Stimulated activated memory B cell treated with anti-CD40 and anti-IgM and Interleukin-4, amounts not matched to agents 10 μg/mL and 1 μg/mL and 100 μg/mL, for 72 hours (primary cell): Measurements from ENCODE around the gene SMCHD1.
"Not testable (repeated sequence)": the region's sequence is repeated elsewhere in the genome, so short reads cannot be mapped to it uniquely, and the experiment has no call there.

Source experiments
- ATAC-seq: fragments of 150-1000 bp; cut with Tn5 transposase; 2 replicates; pipeline ENCODE4 v1.10.0; 2021
- H3K27ac Mint-ChIP-seq: one replicate; pipeline ENCODE4 v1.8.0; 2022; ENCODE audit warnings: mild to moderate bottlenecking, mixed read lengths
- H3K27me3 Mint-ChIP-seq: one replicate; pipeline ENCODE4 v1.8.0; 2022; ENCODE audit warnings: mixed read lengths
- H3K36me3 Mint-ChIP-seq: one replicate; pipeline ENCODE4 v1.8.0; 2022; ENCODE audit warnings: mixed read lengths
- H3K4me1 Mint-ChIP-seq: one replicate; pipeline ENCODE4 v1.8.0; 2022; ENCODE audit warnings: mixed read lengths
- H3K4me3 Mint-ChIP-seq: one replicate; pipeline ENCODE4 v1.8.0; 2022; ENCODE audit warnings: mild to moderate bottlenecking, moderate library complexity, mixed read lengths
- H3K9me3 Mint-ChIP-seq: one replicate; pipeline ENCODE4 v1.8.0; 2022; ENCODE audit warnings: mixed read lengths

SMCHD1 gene

DNA sequence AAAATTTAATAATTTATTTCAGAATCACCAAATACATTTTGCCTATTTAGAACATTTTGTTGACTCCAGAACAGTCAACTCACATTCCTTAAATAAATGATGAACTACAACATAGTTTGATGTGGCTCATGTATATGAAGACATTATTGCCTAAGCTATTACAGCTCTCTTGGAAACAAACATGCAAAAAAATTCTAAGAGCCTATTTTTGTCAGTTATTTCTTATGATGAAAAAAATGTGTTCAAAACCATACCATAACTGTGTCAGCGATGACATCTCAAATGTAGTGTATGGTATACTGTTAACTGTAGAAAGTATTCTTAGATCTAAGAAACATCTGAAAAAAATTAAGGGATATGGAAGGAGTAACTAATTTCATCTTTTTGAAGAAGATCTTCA, 185.0 kb downstream of the SMCHD1 start:
- peaks cover 11% of the 10 kb centered on the region for H3K36me3 Mint-ChIP-seq
- no peaks in the 10 kb centered on the region for H3K27me3 Mint-ChIP-seq
- no peak for ATAC-seq
- peaks cover 8% of the 10 kb centered on the region for H3K9me3 Mint-ChIP-seq
- H3K27ac Mint-ChIP-seq = no peak overlapping the region
- H3K4me3 Mint-ChIP-seq = no peak overlapping the region
- H3K4me1 Mint-ChIP-seq = peaks cover 28% of the 10 kb centered on the region

GRCh38 chr18:2843146-2843545, 187.6 kb downstream of the SMCHD1 start:
- Mint-ChIP-seq H3K9me3 (peaks cover 2% of the 10 kb centered on the region), H3K27ac (no peak overlapping the region), H3K27me3 (no peaks in the 10 kb centered on the region), H3K4me3 (no peak overlapping the region), H3K36me3 (peaks cover 4% of the 10 kb centered on the region), H3K4me1 (peaks cover 48% of the 10 kb centered on the region)
- ATAC-seq = no peak

GRCh38 chr18:2845172-2845571, 189.6 kb downstream of the SMCHD1 start:
- Mint-ChIP-seq H3K4me1 (peaks cover 57% of the 10 kb centered on the region), H3K27ac (peak overlapping the region; percentile 88), H3K36me3 (peaks cover 5% of the 10 kb centered on the region), H3K27me3 (peaks cover under 1% of the 10 kb centered on the region), H3K4me3 (no peak overlapping the region), H3K9me3 (no peaks in the 10 kb centered on the region)
- ATAC-seq = no peak

GRCh38 chr18:2846636-2847316, 191.2 kb downstream of the SMCHD1 start, which contains the start of gene EMILIN2:
TSS of gene EMILIN2 (plus strand) at chr18:2847006. CDS start at chr18:2847189, 183 bp downstream.
- Mint-ChIP-seq H3K36me3 (peaks cover 17% of the 10 kb centered on the region), H3K4me1 (peaks cover 67% of the 10 kb centered on the region), H3K9me3 (no peaks in the 10 kb centered on the region), H3K27me3 (peaks cover 14% of the 10 kb centered on the region), H3K4me3 (peak within 1 kb of the TSS; percentile 97), H3K27ac (peak within 1 kb of the TSS; percentile 88)
- peak; percentile 91 for ATAC-seq

DNA sequence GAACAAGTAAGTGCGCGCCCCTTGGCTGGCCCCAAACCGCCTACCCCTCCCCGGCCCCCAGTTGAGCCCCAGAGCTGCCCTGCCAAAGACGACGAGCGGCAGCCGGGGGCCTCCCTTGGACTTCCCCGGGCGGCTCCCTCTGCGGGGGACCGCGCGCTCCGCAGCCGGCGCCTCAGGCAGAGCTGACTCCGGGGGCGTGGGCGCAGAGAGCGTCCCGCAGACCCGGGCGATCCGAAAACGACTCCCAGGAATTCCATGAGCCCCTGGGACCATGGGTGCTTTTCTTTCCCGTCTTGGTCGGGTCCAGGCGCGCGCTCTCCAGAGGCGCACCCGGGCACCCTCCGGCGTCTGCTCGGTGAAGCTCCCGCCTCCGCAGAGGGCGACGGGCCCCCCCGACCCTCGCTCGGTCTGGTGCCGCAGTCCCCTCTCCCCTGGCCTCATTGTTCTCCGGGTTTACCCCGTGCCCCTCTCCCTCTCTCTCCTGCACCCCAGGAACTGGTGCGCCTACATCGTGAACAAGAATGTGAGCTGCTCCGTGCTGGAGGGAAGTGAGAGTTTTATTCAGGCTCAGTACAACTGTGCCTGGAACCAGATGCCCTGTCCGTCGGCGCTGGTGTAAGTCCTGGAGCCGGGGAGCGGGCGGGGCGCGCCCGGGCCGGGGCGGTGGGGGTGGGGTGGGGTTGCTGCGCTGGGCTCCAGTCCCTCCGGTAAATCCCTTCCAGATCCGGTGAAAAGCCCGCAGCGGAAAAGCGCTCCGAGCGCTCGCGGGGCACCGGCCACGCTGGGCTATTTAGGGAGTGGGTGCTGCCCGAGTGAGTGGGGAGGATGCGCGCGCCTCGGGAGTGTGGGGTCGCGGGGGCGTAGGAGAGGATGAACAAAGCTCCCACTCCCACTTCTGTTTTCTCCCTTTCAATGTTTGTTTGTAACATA, 192.1 kb downstream of the SMCHD1 start:
- H3K4me1 Mint-ChIP-seq = peaks cover 66% of the 10 kb centered on the region
- no peaks in the 10 kb centered on the region for H3K9me3 Mint-ChIP-seq
- peak overlapping the region; percentile 88 for H3K27ac Mint-ChIP-seq
- peaks cover 24% of the 10 kb centered on the region for H3K36me3 Mint-ChIP-seq
- ATAC-seq = peak; percentile 77
- H3K27me3 Mint-ChIP-seq = peaks cover 14% of the 10 kb centered on the region
- H3K4me3 Mint-ChIP-seq = peak overlapping the region; percentile 97

GRCh38 chr18:2848247-2849246, 193.0 kb downstream of the SMCHD1 start:
- H3K4me1 Mint-ChIP-seq = peaks cover 57% of the 10 kb centered on the region
- no peak for ATAC-seq
- peaks cover 14% of the 10 kb centered on the region for H3K27me3 Mint-ChIP-seq
- H3K4me3 Mint-ChIP-seq = peak overlapping the region; percentile 97
- H3K9me3 Mint-ChIP-seq = no peaks in the 10 kb centered on the region
- peak overlapping the region; percentile 88 for H3K27ac Mint-ChIP-seq
- peaks cover 28% of the 10 kb centered on the region for H3K36me3 Mint-ChIP-seq

- no peak for ATAC-seq
- Mint-ChIP-seq H3K4me3 (no peak overlapping the region), H3K27me3 (peaks cover 14% of the 10 kb centered on the region), H3K9me3 (no peaks in the 10 kb centered on the region), H3K36me3 (peaks cover 49% of the 10 kb centered on the region), H3K4me1 (peaks cover 37% of the 10 kb centered on the region), H3K27ac (no peak overlapping the region)
These were observed 195.3 kb downstream of the SMCHD1 start for GRCh38 chr18:2850816-2851215.

GRCh38 chr18:2851771-2852170, 196.2 kb downstream of the SMCHD1 start:
- peaks cover 14% of the 10 kb centered on the region for H3K27me3 Mint-ChIP-seq
- no peak for ATAC-seq
- H3K36me3 Mint-ChIP-seq = peaks cover 50% of the 10 kb centered on the region
- no peak overlapping the region for H3K4me3 Mint-ChIP-seq
- no peak overlapping the region for H3K27ac Mint-ChIP-seq
- no peaks in the 10 kb centered on the region for H3K9me3 Mint-ChIP-seq
- H3K4me1 Mint-ChIP-seq = peaks cover 27% of the 10 kb centered on the region

- ATAC-seq, H3K27ac Mint-ChIP-seq, H3K9me3 Mint-ChIP-seq, H3K4me3 Mint-ChIP-seq: not testable (repeated sequence)
- peaks cover 25% of the 10 kb centered on the region for H3K4me1 Mint-ChIP-seq
- H3K36me3 Mint-ChIP-seq = peaks cover 54% of the 10 kb centered on the region
- H3K27me3 Mint-ChIP-seq = peaks cover 14% of the 10 kb centered on the region
These were observed 196.9 kb downstream of the SMCHD1 start for GRCh38 chr18:2852460-2852859.

GRCh38 chr18:2853173-2853925, 197.8 kb downstream of the SMCHD1 start:
- Mint-ChIP-seq H3K4me3 (no peak overlapping the region), H3K27ac (no peak overlapping the region), H3K4me1 (peaks cover 17% of the 10 kb centered on the region), H3K27me3 (peaks cover 14% of the 10 kb centered on the region), H3K36me3 (peaks cover 60% of the 10 kb centered on the region), H3K9me3 (no peaks in the 10 kb centered on the region)
- ATAC-seq = no peak

GRCh38 chr18:2853926-2854664, 198.6 kb downstream of the SMCHD1 start:
- Mint-ChIP-seq H3K4me3 (no peak overlapping the region), H3K4me1 (peaks cover 10% of the 10 kb centered on the region), H3K27me3 (peaks cover 14% of the 10 kb centered on the region), H3K9me3 (no peaks in the 10 kb centered on the region), H3K27ac (no peak overlapping the region), H3K36me3 (peaks cover 66% of the 10 kb centered on the region)
- no peak for ATAC-seq
